ENCODE measurements around the gene CHAT.

GRCh38 chr10:49656845-49657493, 43.1 kb downstream of the CHAT start:
- no peak for TF ChIP-seq CTCF (IDR thresholded peaks at IDR 0.05; ENCODE audit: insufficient read depth, low read length)
- TF ChIP-seq POLR2AphosphoS5 (IDR thresholded peaks at IDR 0.05; ENCODE audit: low read depth): no peak
- no peak for TF ChIP-seq REST (IDR thresholded peaks at IDR 0.05; ENCODE audit: insufficient replicate concordance, low read depth)
- TF ChIP-seq SPI1 (IDR thresholded peaks at IDR 0.05; ENCODE audit: borderline replicate concordance, low read depth): no peak
- no peak for TF ChIP-seq GABPA (IDR thresholded peaks at IDR 0.05; ENCODE audit: low read depth)

All from HL-60 (cell line).